Omental fat pad (tissue), 4 donors: ENCODE results near the gene ZC3H12A. TPM values are rescaled to one million over a fixed set of nuclear protein-coding genes. Genes with fewer than 3 reads are reported as not detected.
A peak's percentile ranks its signal among the peaks of the same experiment; 100 is the strongest.

Experiments
- ATAC-seq: fragments of 150-250 bp; one replicate; pipeline ENCODE4 v1.9.1; 2016; ENCODE audit warnings: mild to moderate bottlenecking, moderate library complexity; ENCODE audit not compliant: low FRiP score
- DNase-seq: peaks from one replicate; pipeline ENCODE4 v3.0.0-alpha.2; 2019; ENCODE audit warnings: low spot score
- CTCF ChIP-seq, 3 donors: fragments of 450-650 bp; IDR thresholded peaks; one replicate each; pipeline ENCODE4 v1.5.1; 2016 to 2017; ENCODE audit warnings: antibody characterized with exemption in 3 of 3, mild to moderate bottlenecking in 3 of 3, moderate library complexity in 2 of 3
- total RNA-seq, 4 donors: library from RNA; depleted of rRNA; stranded (reverse); fragments of >200 nt; gene quantifications; one replicate each; pipeline ENCODE4 v1.1.0, GENCODE V29; 2016

The ZC3H12A gene
- total RNA-seq, 4 donors from 2014 or later: 9.9 to 137 (median 30.4) TPM

GRCh38 chr1:37465593-37466517, 8.5 kb upstream of the ZC3H12A start:
- ATAC-seq (peak; percentile 58), DNase-seq (no peak)
- no peak for TF ChIP-seq CTCF (IDR thresholded peaks at IDR 0.05)

DNA sequence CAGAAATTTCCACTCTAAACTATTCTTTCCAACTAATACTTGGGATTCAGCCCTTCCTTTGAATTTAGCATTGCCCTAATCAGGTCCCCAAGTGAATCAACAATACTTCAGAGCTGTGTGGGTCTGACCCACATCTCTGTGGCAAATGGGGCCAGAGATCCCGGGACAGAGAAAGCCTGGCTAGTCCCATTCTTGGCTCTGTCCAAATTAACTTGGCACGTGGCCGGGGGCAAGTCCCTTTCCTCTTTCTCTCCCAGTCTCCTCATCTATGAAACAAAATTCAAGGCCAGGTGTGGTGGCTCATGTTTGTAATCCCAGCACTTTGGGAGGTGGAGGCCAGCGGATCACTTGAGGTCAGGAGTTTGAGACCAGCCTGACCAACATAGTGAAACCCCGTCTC, 6.3 kb upstream of the ZC3H12A start:
- DNase-seq: no peak
- no peak for ATAC-seq
- no peak for TF ChIP-seq CTCF (IDR thresholded peaks at IDR 0.05)

GRCh38 chr1:37469386-37469785, 5.0 kb upstream of the ZC3H12A start:
- DNase-seq: no peak
- no peak for ATAC-seq
- no peak for TF ChIP-seq CTCF (IDR thresholded peaks at IDR 0.05)

DNA sequence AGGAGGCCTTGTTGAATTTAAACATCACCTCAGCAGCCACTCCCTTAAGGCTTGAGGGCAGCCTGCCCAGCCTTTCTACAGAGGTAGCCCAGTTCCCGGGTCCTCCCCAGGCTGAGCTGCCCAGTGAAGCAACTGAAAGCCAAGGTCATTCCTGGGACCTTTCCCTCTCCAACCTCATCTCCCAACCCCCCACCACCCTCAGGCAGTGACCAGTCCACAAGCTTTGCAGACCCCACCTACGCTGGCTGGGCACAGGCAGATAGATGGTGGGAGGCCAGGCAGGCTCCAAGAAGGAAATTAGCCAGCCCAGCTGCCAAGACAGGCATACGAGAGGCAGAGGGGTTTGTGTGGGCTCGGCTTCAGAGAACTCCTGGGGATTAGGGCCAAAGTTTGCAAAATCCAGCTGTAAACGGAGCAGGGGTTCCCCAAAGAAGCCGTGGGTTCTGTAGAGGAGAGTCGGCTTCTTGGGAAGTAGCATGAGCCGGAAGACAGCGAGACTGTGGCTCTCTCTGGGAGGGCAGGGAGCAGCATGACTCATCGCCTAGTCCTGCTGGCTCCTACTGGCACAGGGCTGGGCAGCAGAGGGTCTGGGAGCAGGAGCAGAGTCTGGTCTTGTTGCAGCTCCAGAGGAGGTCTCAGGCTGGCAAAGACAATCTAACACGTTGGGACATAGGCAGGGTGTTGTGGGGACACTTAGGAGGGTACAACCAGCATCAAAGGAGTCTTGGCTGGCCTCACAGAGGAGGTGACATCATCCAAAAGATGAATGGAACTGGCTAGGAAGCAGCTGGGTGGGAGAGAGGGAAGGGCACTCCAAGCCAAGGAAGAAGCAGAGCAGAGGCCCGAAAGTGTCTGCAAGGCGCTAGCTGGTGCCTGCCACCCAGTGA, 2.8 kb upstream of the ZC3H12A start:
- no peak for DNase-seq
- no peak for TF ChIP-seq CTCF (IDR thresholded peaks at IDR 0.05)
- ATAC-seq: peak; percentile 73

GRCh38 chr1:37472281-37472680, 2.1 kb upstream of the ZC3H12A start:
- DNase-seq (no peak), ATAC-seq (no peak)
- TF ChIP-seq CTCF (IDR thresholded peaks at IDR 0.05): no peak

GRCh38 chr1:37472994-37473393, 1.4 kb upstream of the ZC3H12A start:
- DNase-seq: no peak
- no peak for ATAC-seq
- no peak for TF ChIP-seq CTCF (IDR thresholded peaks at IDR 0.05)
